ENCODE results near the gene ELAC2.

- TF ChIP-seq POLR2AphosphoS5 (IDR thresholded peaks at IDR 0.05; ENCODE audit: low read depth, low read length) (no peak), CTCF (IDR thresholded peaks at IDR 0.05; ENCODE audit: control extremely low read depth in 1 of 3, insufficient read depth in 1 of 3, low read depth in 1 of 3, low read length in 3 of 3) (no peak), POLR2A (IDR thresholded peaks at IDR 0.05; ENCODE audit: control extremely low read depth in 1 of 2, low read depth in 2 of 2, low read length in 2 of 2) (0 out of 3 replicates have a peak, but pooled peaks of 1 of the 2 experiments have one; percentile 20), EZH2 (IDR thresholded peaks at IDR 0.05; ENCODE audit: low read depth, low read length, severe bottlenecking) (no peak), JUND (IDR thresholded peaks at IDR 0.05; ENCODE audit: low read length) (no peak), JUN (IDR thresholded peaks at IDR 0.05; ENCODE audit: low read depth, low read length) (no peak), SAP30 (IDR thresholded peaks at IDR 0.05; ENCODE audit: insufficient read depth, insufficient replicate concordance, low read length) (no peak), ATF3 (IDR thresholded peaks at IDR 0.05; ENCODE audit: insufficient read depth, low read depth, low read length) (no peak), ZNF274 (IDR thresholded peaks at IDR 0.05; ENCODE audit: borderline replicate concordance, extremely low read depth, low read length) (no peak), MAFK (IDR thresholded peaks at IDR 0.05; ENCODE audit: low read depth, low read length) (no peak), SIN3A (conservative IDR thresholded peaks at IDR 0.05 in 1 of 2, IDR thresholded peaks at IDR 0.05 in 1 of 2; ENCODE audit: low read depth in 1 of 2, low read length in 2 of 2) (0 out of 4 replicates have a peak, but pooled peaks of 1 of the 2 experiments have one; percentile 21)
These were observed 40.6 kb downstream of the ELAC2 start for GRCh38 chr17:12977008-12977751.

Measured in H1 (cell line).